Urinary bladder (tissue), 4 donors: ENCODE data around the gene CD58. TPM values are rescaled to one million over a fixed set of nuclear protein-coding genes. Genes with fewer than 3 reads are reported as not detected.

ENCODE experiments used
- DNase-seq: peaks from one replicate; pipeline ENCODE4 v3.0.0-alpha.2; 2015; ENCODE audit errors: extremely low spot score
- H3K27ac ChIP-seq: one replicate; pipeline ENCODE4 v1.5.1; 2013; ENCODE audit warnings: low read depth, mild to moderate bottlenecking, moderate library complexity
- H3K36me3 ChIP-seq: one replicate; pipeline ENCODE4 v1.6.1; 2013; ENCODE audit warnings: mild to moderate bottlenecking, moderate library complexity; ENCODE audit not compliant: insufficient read depth
- H3K4me1 ChIP-seq: one replicate; pipeline ENCODE4 v1.6.1; 2013; ENCODE audit warnings: mild to moderate bottlenecking, moderate library complexity; ENCODE audit not compliant: insufficient read depth
- H3K4me3 ChIP-seq: one replicate; pipeline ENCODE4 v1.5.1; 2013; ENCODE audit warnings: low read depth, low read length
- WGBS: extraction: QIAGEN DNeasy Blood & Tissue Kit; methylation state at CpG from one replicate; pipeline ENCODE4 v1.1.7; 2013; 5-methylcytosine and 5-hydroxymethylcytosine counted together
- polyA plus RNA-seq: library from polyadenylated mRNA; stranded (reverse); fragments of 200-250 nt; gene quantifications from one replicate; pipeline ENCODE4 v1.2.3, GENCODE V29; 2013
- total RNA-seq: library from RNA; depleted of rRNA; stranded (reverse); fragments of >200 nt; gene quantifications from one replicate; pipeline ENCODE4 v1.2.3, GENCODE V29; 2014
- donor health status: healthy with polysubstance abuse.
- donor health status: healthy.

Gene CD58
- total and polyA plus RNA-seq, 2 donors: 22.6 to 36.3 TPM

DNA sequence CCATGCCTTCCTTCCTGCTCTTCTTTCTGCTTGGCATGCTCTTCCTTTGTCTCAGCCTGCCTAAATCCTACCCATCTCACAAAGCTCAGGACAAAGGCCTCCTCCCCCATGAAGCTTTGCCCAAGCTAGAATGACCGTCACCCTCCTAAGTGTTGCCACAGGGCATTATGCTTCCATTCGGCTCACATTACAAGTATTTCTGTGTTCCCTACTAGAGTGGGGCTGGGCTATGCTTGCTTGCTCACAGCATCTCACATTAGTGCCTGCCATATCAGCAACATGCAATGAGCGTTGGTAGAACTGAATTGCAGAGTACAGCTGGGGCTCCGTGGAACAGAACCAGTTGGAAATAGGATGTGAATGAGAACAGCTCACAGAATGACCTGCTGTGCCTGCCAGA lies 82.8 kb downstream of the CD58 start:
- WGBS: 71% methylated on average over 4 of the region's 4 CpGs
- no peak for DNase-seq
- H3K4me3 ChIP-seq: no peak overlapping the region
- H3K4me1 ChIP-seq: no peaks in the 10 kb centered on the region
- H3K36me3 ChIP-seq: no peaks in the 10 kb centered on the region
- H3K27ac ChIP-seq: no peak overlapping the region

DNA sequence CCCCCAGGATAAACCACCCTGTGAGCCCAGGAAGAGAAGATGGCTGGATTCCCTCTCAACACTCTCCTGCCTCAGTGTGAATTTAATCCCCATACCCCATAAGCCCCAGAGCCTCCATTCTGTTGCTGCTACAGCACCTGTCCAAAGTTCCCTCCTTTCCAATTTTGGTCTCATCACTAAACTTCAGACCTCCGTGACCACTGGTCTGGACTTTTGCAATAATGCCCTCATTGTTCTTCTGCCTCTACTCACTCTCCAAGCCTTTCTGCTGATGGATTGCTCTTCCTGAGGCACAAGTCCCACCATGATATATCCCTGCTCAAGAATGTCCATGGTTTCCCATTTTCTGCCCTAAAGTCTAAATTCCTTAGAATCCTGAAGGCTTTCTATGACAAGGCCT lies 83.2 kb downstream of the CD58 start:
- no peak for DNase-seq
- Histone ChIP-seq H3K36me3 (no peaks in the 10 kb centered on the region), H3K27ac (no peak overlapping the region), H3K4me1 (no peaks in the 10 kb centered on the region), H3K4me3 (no peak overlapping the region)
- 82% methylated on average over 1 of the region's 1 CpG for WGBS

DNA sequence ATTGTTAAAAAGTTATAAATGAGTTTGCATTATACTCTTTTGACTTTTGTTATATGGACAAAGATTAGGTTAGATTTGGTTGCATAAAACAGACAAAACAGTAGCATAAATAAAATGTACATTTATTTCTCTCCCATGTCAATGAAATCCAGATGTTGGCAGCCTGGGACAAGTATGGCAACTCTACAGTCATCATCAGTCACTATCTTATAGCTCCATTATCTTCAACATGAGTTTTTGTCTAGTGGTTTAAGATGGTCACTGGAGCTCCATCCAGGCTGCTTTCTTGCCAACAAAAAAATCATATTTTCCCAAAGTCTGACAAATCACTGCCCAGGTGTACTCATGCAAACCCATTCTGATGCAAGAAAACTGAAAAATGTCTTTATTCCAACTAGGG lies 83.8 kb downstream of the CD58 start:
- H3K4me3 ChIP-seq: no peak overlapping the region
- no peak overlapping the region for H3K27ac ChIP-seq
- H3K36me3 ChIP-seq: no peaks in the 10 kb centered on the region

DNA sequence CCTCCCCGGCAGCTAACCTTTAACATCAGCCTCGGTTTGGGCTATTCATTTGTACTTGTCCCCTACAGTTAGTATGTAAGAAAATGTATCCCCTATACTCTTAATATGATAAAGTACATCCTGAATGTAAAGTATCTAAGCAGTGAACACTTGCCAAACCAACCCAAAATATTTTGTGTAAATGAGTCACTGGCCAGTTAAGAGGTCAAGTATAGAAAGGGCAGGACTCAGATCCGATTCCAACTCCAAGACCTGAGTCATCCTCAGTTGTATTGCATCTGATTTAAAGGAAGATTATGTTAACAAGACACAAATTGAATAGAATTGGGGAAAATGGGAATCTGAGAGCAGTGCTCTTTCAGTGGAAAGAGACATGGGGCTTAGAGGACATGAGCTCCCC lies 84.4 kb downstream of the CD58 start:
- no peaks in the 10 kb centered on the region for H3K36me3 ChIP-seq

More for the DNA sequence above, 83.8 kb downstream of the CD58 start:
- H3K4me1 ChIP-seq: no peaks in the 10 kb centered on the region
- DNase-seq: no peak

DNA sequence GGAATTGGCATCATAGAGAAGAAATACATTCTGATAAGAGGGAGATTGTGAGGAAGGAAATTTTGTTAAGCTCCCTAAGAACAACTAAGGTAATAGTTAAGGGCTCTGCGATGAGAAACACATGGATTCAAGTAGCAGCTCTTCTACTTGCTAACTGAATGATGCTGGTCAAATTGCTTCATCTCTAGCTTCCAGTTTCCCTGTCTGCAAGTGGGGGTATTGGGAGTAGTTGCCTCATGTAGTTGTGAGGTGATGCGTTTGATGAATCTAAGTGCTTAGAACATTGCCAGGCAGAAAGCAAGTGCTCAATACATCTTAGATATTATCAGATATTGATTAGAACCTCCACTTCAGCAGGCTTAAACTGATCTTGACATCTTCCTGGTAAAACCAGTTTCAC lies 84.8 kb downstream of the CD58 start:
- H3K36me3 ChIP-seq: no peaks in the 10 kb centered on the region
- no peak overlapping the region for H3K27ac ChIP-seq
- DNase-seq: no peak
- 88% methylated on average over 2 of the region's 2 CpGs for WGBS
- no peak overlapping the region for H3K4me3 ChIP-seq
- no peaks in the 10 kb centered on the region for H3K4me1 ChIP-seq

More for the DNA sequence above, 84.4 kb downstream of the CD58 start:
- H3K27ac ChIP-seq: no peak overlapping the region
- 69% methylated on average over 3 of the region's 3 CpGs for WGBS
- H3K4me3 ChIP-seq: no peak overlapping the region
- DNase-seq: no peak
- no peaks in the 10 kb centered on the region for H3K4me1 ChIP-seq

DNA sequence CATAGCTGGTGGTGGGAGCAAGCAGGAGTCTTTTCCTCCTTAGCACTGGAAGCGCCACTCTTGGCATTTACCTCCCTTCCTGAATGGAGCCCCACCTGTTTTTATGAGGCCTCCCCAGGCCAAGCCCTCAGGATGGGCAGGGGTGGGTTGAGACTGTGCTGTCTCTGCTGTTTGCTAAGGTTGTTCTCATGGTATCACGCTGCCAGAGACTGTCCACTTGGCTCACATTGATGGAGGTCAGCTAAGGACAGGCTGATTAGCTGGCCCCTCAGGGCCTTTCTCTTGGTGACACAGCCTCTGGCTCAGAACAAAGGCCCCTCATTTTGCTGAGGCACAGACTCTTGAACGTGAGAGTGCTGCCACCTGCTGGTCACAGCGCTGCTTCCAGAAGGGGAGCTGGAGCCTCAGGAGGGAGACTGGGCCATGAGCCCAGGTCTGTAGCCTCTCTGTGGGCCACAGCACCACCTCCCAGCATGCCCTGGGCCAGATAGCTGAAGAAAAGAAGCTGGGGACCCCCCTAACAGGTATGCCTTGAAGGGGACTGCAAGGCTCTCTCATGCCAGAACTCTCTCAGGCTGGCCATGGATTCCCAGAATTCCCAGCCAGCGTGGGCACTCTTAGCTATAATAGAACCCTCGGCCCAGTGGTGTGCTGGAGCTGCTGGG lies 85.6 kb downstream of the CD58 start:
- Histone ChIP-seq H3K4me1 (no peaks in the 10 kb centered on the region), H3K36me3 (no peaks in the 10 kb centered on the region), H3K27ac (no peak overlapping the region), H3K4me3 (no peak overlapping the region)
- 40% methylated on average over 6 of the region's 6 CpGs for WGBS
- peak; percentile 51 for DNase-seq

DNA sequence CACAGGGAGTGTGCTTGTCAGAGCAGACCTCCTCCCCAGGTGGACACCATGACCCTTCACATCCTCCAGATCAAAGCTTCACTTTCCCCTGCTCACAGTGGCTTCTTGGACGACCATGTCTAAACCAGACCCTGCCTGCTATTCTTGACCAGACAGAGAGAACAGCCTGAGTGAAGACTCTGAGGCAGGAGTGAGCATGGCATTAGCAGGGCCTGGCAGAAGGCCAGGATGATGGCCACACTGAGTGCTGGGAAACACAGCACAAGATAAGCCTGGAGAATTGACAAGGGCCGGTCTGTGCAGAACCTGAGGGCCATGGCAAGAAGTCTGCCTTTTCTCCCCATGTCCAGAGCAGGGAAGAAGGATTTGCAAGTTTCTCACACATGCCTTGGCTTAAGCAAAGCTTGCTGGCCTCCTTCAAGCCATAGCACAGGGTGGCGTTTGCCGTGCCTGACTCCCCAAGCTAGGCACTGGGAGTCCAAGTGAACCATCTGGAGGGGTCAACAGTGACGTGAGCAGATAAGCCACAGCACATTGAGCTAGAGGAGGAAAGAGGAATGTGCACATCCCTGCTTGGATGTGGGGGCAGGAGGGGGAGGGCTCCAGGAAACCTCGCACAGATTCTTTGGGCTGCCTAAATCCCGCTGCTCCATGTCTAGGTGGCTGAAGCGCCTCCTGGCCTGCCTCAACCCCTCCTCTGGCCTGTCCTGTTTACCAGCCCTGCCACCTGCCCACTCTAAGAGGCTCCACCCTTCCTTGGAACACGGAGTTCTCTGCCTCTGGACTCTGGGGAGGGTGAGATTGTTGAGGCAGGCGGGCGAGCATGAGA lies 87.1 kb downstream of the CD58 start:
- DNase-seq: no peak
- H3K36me3 ChIP-seq: no peaks in the 10 kb centered on the region

DNA sequence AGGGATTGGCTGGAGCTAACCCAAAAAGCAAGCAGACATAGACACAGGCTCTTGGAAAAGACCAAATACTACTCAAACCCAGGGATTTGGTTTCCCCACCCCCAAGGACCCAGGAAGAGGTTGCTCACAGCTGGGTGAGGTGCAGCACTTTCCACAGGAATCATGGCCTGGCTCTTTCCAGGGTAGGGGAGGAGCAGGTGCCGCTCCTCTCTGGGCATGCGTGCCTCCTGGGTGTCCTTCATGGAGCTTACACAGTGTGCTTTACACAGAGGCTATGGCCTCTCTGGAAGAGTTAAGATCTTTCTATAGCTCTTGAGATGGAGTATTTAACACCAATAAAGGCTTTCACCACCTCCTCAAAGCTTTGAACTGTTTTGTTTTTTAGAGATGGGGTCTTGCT lies 88.3 kb downstream of the CD58 start:
- Histone ChIP-seq H3K36me3 (no peaks in the 10 kb centered on the region), H3K4me1 (no peaks in the 10 kb centered on the region), H3K27ac (no peak overlapping the region), H3K4me3 (no peak overlapping the region)
- WGBS: 93% methylated on average over 2 of the region's 2 CpGs
- DNase-seq: no peak

More for the DNA sequence above, 87.1 kb downstream of the CD58 start:
- Histone ChIP-seq H3K4me3 (no peak overlapping the region), H3K4me1 (no peaks in the 10 kb centered on the region), H3K27ac (no peak overlapping the region)
- WGBS: 71% methylated on average over 11 of the region's 11 CpGs

DNA sequence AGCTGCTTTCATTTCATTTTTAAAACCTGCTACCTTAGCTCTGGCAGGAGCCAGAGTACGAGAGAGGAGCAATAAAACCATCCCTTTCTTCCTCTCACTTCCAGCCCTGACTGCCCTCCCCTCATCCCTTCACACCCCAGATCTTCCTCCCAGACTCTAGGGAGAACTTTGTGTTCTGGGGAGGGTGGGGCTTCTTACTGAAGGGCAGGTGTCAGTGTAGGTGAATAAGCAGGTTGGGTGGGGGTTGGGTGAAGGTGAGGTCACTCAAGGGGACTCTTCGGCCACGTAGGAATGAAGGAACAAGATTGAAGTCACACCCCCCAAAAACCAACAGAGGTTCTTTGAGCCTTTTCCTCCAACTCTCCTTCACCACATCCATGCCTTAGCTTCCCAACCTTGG lies 88.9 kb downstream of the CD58 start:
- no peak overlapping the region for H3K4me3 ChIP-seq
- 81% methylated on average over 3 of the region's 3 CpGs for WGBS
- H3K27ac ChIP-seq: no peak overlapping the region
- no peaks in the 10 kb centered on the region for H3K4me1 ChIP-seq
- no peaks in the 10 kb centered on the region for H3K36me3 ChIP-seq
- DNase-seq: no peak

DNA sequence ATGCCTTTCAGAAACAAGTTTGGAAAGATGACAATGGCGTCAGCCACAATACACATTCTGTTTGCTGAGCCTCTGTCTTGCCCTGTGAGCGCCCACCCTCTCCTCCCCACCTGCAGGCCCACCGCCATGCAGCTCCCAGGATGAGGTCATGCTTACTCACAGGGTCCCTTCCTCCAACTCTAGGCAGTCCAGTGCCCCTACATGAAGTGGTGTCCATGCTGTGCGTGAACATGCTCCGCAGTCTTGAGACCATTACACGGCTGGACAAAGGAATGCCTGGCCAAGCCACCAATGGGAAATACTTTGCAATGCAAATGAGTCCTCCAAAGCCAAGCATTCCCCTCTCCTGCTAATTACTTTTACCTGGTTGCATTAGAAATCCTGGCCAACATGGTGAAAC lies 92.2 kb downstream of the CD58 start:
- no peak overlapping the region for H3K4me3 ChIP-seq
- 93% methylated on average over 6 of the region's 6 CpGs for WGBS
- no peak for DNase-seq
- H3K36me3 ChIP-seq: no peaks in the 10 kb centered on the region
- H3K4me1 ChIP-seq: no peaks in the 10 kb centered on the region
- no peak overlapping the region for H3K27ac ChIP-seq

DNA sequence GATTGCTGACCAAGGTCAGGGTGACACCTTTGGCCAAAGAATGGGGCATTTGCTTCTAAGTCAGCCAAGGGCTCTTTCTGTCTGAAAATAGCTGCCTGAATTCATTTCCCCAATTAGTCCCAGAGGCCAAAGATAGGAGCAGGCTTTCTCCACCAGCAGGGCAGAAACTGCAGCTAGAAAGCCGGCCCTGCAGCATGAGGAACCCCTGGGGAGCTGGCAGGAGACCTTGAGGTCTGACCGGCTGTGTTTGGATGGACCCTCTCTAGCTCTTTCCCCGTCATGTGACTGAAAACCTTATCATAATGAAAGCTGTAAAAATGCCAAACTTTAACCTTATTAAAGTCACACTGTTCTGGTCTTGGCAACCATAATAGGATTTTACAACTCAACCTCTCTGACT lies 93.4 kb downstream of the CD58 start:
- no peaks in the 10 kb centered on the region for H3K4me1 ChIP-seq
- no peak overlapping the region for H3K27ac ChIP-seq
- DNase-seq: no peak
- 48% methylated on average over 3 of the region's 3 CpGs for WGBS
- no peaks in the 10 kb centered on the region for H3K36me3 ChIP-seq
- no peak overlapping the region for H3K4me3 ChIP-seq

DNA sequence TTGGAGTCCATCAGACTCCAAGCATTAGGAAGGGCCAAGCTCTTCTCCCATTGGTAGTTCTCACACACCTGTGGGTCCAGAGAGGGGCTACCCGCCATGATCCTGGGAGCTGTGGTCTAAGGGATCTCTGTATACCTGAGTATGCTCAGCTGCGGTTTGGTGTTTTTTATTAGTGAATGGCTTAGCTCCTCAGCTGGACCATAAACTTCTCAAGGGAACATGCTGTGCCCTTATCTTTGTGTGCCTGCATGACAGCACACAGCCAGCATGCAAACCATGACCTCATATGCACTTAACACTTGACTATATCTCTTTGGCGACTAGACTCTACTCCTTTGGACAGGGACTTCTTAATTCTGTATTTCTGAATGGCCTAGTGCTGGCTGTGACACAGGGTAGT lies 94.5 kb downstream of the CD58 start:
- no peaks in the 10 kb centered on the region for H3K4me1 ChIP-seq
- 73% methylated on average over 3 of the region's 3 CpGs for WGBS
- no peaks in the 10 kb centered on the region for H3K36me3 ChIP-seq
- no peak overlapping the region for H3K27ac ChIP-seq
- no peak overlapping the region for H3K4me3 ChIP-seq
- DNase-seq: no peak

DNA sequence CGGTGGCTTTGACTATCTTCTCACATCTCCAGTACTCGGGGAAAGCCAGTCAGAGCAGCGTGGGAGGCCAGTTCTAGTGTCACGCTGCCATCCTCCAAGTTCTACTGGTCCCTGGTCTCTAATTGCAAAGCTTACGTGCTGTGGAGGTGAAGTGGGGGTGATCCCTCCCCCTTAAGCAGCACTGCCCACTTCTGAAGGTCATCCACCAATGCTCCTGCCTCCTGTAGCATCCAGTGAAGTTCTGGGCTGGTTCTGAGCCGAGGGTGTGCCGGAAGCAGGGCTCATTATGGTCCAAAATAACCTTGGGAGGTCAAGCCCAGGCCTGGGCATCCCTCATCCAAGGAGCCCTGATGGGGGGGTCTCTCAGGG lies 95.0 kb downstream of the CD58 start:
- Histone ChIP-seq H3K27ac (no peak overlapping the region), H3K4me1 (no peaks in the 10 kb centered on the region), H3K4me3 (no peak overlapping the region), H3K36me3 (no peaks in the 10 kb centered on the region)
- WGBS: 94% methylated on average over 7 of the region's 7 CpGs
- no peak for DNase-seq
